ENCODE results near the gene ZNF783.

Gene ZNF783

GRCh38 chr7:149255174-149255573 lies 6.8 kb upstream of the ZNF783 start:
- Histone ChIP-seq H3K4me3 (ENCODE audit: insufficient read depth, low read length, poor library complexity, severe bottlenecking) (no peak overlapping the region), H3K9ac (ENCODE audit: low read length) (no peak overlapping the region), H3K36me3 (ENCODE audit: low read length) (0 out of 2 replicates have a peak, but pooled peaks cover 10% of the 10 kb centered on the region), H3K79me2 (ENCODE audit: insufficient read depth, low read length) (no peaks in the 10 kb centered on the region), H3K9me2 (replicated peaks; ENCODE audit: insufficient read depth, low read length) (no peaks in the 10 kb centered on the region), H3K9me3 (ENCODE audit: insufficient read depth, low read length) (no peaks in the 10 kb centered on the region), H3K4me2 (ENCODE audit: low read depth, low read length, poor library complexity, severe bottlenecking) (no peak overlapping the region), H2AFZ (ENCODE audit: low read depth, low read length, severe bottlenecking) (no peak overlapping the region), H4K20me1 (ENCODE audit: low read depth, low read length) (no peaks in the 10 kb centered on the region), H3F3A (ENCODE audit: insufficient read depth) (no peaks in the 10 kb centered on the region), H3K27ac (ENCODE audit: low read depth, low read length) (no peak overlapping the region), H3K27me3 (ENCODE audit: low read length) (no peaks in the 10 kb centered on the region)
- TF ChIP-seq, protein P1, sequence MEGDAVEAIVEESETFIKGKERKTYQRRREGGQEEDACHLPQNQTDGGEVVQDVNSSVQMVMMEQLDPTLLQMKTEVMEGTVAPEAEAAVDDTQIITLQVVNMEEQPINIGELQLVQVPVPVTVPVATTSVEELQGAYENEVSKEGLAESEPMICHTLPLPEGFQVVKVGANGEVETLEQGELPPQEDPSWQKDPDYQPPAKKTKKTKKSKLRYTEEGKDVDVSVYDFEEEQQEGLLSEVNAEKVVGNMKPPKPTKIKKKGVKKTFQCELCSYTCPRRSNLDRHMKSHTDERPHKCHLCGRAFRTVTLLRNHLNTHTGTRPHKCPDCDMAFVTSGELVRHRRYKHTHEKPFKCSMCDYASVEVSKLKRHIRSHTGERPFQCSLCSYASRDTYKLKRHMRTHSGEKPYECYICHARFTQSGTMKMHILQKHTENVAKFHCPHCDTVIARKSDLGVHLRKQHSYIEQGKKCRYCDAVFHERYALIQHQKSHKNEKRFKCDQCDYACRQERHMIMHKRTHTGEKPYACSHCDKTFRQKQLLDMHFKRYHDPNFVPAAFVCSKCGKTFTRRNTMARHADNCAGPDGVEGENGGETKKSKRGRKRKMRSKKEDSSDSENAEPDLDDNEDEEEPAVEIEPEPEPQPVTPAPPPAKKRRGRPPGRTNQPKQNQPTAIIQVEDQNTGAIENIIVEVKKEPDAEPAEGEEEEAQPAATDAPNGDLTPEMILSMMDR (IDR thresholded peaks at IDR 0.05; ENCODE audit: insufficient read depth, low read length, poor library complexity, severe bottlenecking): no peak
- TF ChIP-seq EZH2phosphoT487 (conservative IDR thresholded peaks at IDR 0.05; ENCODE audit: low read length): no peak

- H3K36me3 ChIP-seq (ENCODE audit: low read length): 0 out of 2 replicates have a peak, but pooled peaks cover 10% of the 10 kb centered on the region
- no peak overlapping the region for H3K4me2 ChIP-seq (ENCODE audit: low read depth, low read length, poor library complexity, severe bottlenecking)
- H3K4me3 ChIP-seq (ENCODE audit: insufficient read depth, low read length, poor library complexity, severe bottlenecking): no peak overlapping the region
- H3K9ac ChIP-seq (ENCODE audit: low read length): no peak overlapping the region
- H4K20me1 ChIP-seq (ENCODE audit: low read depth, low read length): no peaks in the 10 kb centered on the region
- H2AFZ ChIP-seq (ENCODE audit: low read depth, low read length, severe bottlenecking): no peak overlapping the region
- 0 out of 2 replicates have a peak, but pooled peaks cover 6% of the 10 kb centered on the region for H3F3A ChIP-seq (ENCODE audit: insufficient read depth)
- no peaks in the 10 kb centered on the region for H3K27me3 ChIP-seq (ENCODE audit: low read length)
- H3K79me2 ChIP-seq (ENCODE audit: insufficient read depth, low read length): no peaks in the 10 kb centered on the region
- no peak overlapping the region for H3K27ac ChIP-seq (ENCODE audit: low read depth, low read length)
- TF ChIP-seq, protein P1 (IDR thresholded peaks at IDR 0.05; ENCODE audit: insufficient read depth, low read length, poor library complexity, severe bottlenecking): no peak
- no peak for TF ChIP-seq EZH2phosphoT487 (conservative IDR thresholded peaks at IDR 0.05; ENCODE audit: low read length)
- H3K9me3 ChIP-seq (ENCODE audit: insufficient read depth, low read length): no peaks in the 10 kb centered on the region
- no peaks in the 10 kb centered on the region for H3K9me2 ChIP-seq (replicated peaks; ENCODE audit: insufficient read depth, low read length)
Observed at GRCh38 chr7:149256568-149256967, 5.4 kb upstream of the ZNF783 start.

DNA sequence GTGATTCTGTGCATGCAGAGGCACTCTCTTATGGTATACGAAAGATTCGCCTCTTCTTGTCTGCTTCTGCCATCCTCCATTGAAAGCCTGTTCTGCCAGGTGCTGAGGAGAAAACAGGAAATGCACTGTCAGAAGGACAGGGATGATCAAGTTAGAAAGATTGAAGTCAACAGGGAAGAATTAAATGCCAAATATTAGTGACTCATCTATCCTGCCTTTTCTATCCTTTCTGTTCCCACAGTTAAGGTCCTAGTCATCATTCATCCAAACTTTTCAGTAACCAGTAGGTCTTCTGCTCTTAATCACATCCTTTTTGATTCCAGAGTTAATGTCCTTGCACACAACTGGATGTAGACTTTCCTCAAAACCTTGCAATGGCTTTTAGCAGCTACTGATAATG lies 4.8 kb upstream of the ZNF783 start:
- Histone ChIP-seq H3K4me2 (ENCODE audit: low read depth, low read length, poor library complexity, severe bottlenecking) (no peak overlapping the region), H3K36me3 (ENCODE audit: low read length) (0 out of 2 replicates have a peak, but pooled peaks cover 10% of the 10 kb centered on the region), H3K9me3 (ENCODE audit: insufficient read depth, low read length) (no peaks in the 10 kb centered on the region), H3K27ac (ENCODE audit: low read depth, low read length) (no peak overlapping the region), H3K9me2 (replicated peaks; ENCODE audit: insufficient read depth, low read length) (no peaks in the 10 kb centered on the region), H3K79me2 (ENCODE audit: insufficient read depth, low read length) (no peaks in the 10 kb centered on the region), H3K9ac (ENCODE audit: low read length) (no peak overlapping the region), H3K4me3 (ENCODE audit: insufficient read depth, low read length, poor library complexity, severe bottlenecking) (no peak overlapping the region), H3F3A (ENCODE audit: insufficient read depth) (0 out of 2 replicates have a peak, but pooled peaks cover 7% of the 10 kb centered on the region), H2AFZ (ENCODE audit: low read depth, low read length, severe bottlenecking) (no peak overlapping the region), H3K27me3 (ENCODE audit: low read length) (no peaks in the 10 kb centered on the region), H4K20me1 (ENCODE audit: low read depth, low read length) (no peaks in the 10 kb centered on the region)
- TF ChIP-seq, protein P1 (IDR thresholded peaks at IDR 0.05; ENCODE audit: insufficient read depth, low read length, poor library complexity, severe bottlenecking): no peak
- TF ChIP-seq EZH2phosphoT487 (conservative IDR thresholded peaks at IDR 0.05; ENCODE audit: low read length): no peak

Data from SU-DHL-6 (cell line).